Activated CD8-positive, alpha-beta T cell treated with anti-CD3 and anti-CD28 coated beads, Interleukin-2, amount 10 ng/mL, durations not matched to agents 7 days and 5 days (primary cell): ENCODE measurements around the gene PPIL4. TPM values are rescaled to one million over a fixed set of nuclear protein-coding genes. Genes with fewer than 3 reads are reported as not detected.

Experiments
- ATAC-seq: fragments of 150-1000 bp; cut with Tn5 transposase; one replicate; pipeline ENCODE4 v1.10.0; 2021; ENCODE audit warnings: moderate library complexity
- CTCF ChIA-PET: fragments of 350-600 bp; sonication (Branson Sonifier 250); formaldehyde crosslinking; loops from one replicate; lab custom pipeline; 2021; ENCODE audit warnings: antibody characterized with exemption; lab: Charles Lee
- POLR2A ChIA-PET: fragments of 350-600 bp; sonication (Branson Sonifier 250); formaldehyde crosslinking; loops from one replicate; lab custom pipeline; 2021; ENCODE audit warnings: antibody characterized with exemption; lab: Charles Lee
- DNase-seq: peaks from one replicate; pipeline ENCODE4 v3.0.0-alpha.2; 2020
- H3K27ac Mint-ChIP-seq: one replicate; pipeline ENCODE4 v1.8.0; 2021; ENCODE audit warnings: mild to moderate bottlenecking, mixed read lengths
- H3K27me3 Mint-ChIP-seq: one replicate; pipeline ENCODE4 v1.8.0; 2021; ENCODE audit warnings: low read depth, mixed read lengths
- H3K36me3 Mint-ChIP-seq: one replicate; pipeline ENCODE4 v1.8.0; 2021; ENCODE audit warnings: low read depth, mixed read lengths
- H3K4me1 Mint-ChIP-seq: one replicate; pipeline ENCODE4 v1.8.0; 2021; ENCODE audit warnings: low read depth, mixed read lengths
- H3K4me3 Mint-ChIP-seq: one replicate; pipeline ENCODE4 v1.8.0; 2021; ENCODE audit warnings: mild to moderate bottlenecking, mixed read lengths
- H3K9me3 Mint-ChIP-seq: one replicate; pipeline ENCODE4 v1.8.0; 2022; ENCODE audit warnings: mixed read lengths; ENCODE audit not compliant: insufficient read depth
- total RNA-seq, 2 experiments: library from RNA; stranded (reverse); gene quantifications; one replicate each; pipeline ENCODE4 v1.2.3, GENCODE V29; 2021

The PPIL4 gene
- total RNA-seq, 2 experiments from 2014 or later, result 17.4 to 18.5 TPM

GRCh38 chr6:149563928-149564325, 18.1 kb upstream of the PPIL4 start:
- Mint-ChIP-seq H3K27me3 (peaks cover 14% of the 10 kb centered on the region), H3K4me3 (no peak overlapping the region), H3K9me3 (no peaks in the 10 kb centered on the region), H3K4me1 (peaks cover 24% of the 10 kb centered on the region), H3K27ac (no peak overlapping the region), H3K36me3 (no peaks in the 10 kb centered on the region)
- ATAC-seq (no peak), DNase-seq (no peak)
- ChIA-PET POLR2A (interaction anchor here (0.6 to 2.9 kb wide), 2 partner anchors 15 to 18 kb away, joined by 3 to 18 read pairs; partner anchors contain the start of gene PPIL4), CTCF (interaction anchor here (0.8 to 3.6 kb wide), 4 partner anchors 13 to 160 kb away, joined by 3 to 16 read pairs (median 7); partner anchors contain the start of gene PPIL4)

DNA sequence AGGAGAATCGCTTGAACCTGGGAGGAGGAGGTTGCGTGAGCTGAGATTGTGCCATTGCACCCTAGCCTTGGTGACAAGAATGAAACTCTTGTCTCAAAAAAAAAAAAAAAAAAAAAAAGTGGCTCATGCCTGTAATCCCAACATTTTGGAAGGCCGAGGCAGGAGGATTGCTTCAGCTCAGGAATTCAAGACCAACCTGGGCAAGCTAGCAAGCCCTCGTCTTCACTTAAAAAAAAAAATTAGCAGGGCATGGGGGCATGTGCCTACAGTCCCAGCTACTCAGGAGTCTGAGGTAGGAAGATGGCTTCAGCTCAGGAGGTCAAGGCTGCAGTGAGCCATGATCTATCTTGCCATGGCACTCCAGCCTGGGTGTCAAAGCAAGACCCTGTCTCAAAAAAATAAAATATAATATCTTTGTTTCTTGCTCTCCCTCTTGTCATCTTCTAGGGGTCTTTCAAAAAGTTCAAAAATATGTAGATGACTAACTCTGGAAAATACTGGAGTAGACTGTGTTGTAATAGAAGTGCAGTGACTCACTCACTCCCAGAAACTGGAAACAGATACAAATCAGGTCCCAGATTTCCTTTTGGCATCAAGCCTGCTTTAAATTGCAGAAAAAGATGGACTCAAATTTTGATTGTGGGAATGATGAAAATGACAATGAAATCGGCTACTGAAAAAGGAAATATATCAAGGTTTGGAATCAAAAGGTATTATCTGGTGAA, 17.5 kb upstream of the PPIL4 start:
- ATAC-seq (no peak), DNase-seq (no peak)
- POLR2A ChIA-PET, result interaction anchor here (0.9 to 2.9 kb wide), 2 partner anchors 17 to 18 kb away, joined by 3 to 18 read pairs; partner anchors contain the start of gene PPIL4
- Mint-ChIP-seq H3K4me1 (peaks cover 24% of the 10 kb centered on the region), H3K36me3 (no peaks in the 10 kb centered on the region), H3K4me3 (no peak overlapping the region), H3K27ac (no peak overlapping the region), H3K9me3 (no peaks in the 10 kb centered on the region), H3K27me3 (peaks cover 14% of the 10 kb centered on the region)
- CTCF ChIA-PET, result interaction anchor here (0.8 to 3.6 kb wide), 3 partner anchors 13 to 17 kb away, joined by 3 to 16 read pairs (median 11); partner anchors contain the start of gene PPIL4

DNA sequence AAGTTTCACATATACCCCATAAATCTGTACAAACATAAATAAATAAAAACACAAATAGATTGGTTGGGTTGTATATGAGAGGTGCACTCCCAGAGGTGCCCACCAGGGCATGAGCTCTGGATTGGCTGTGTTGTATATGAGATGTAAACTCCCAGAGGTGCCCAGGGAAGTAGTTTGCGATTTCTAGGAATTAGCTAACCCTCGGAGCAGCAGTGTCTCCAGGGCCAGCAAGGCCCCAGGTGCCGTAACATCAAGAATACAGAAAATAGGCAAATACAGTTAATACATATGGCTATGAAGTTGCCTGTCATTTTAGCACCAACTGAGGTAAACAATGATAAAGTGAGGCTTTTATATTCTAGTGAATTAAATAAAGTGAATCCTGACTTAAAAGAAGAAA, 14.9 kb upstream of the PPIL4 start:
- ChIA-PET CTCF (interaction anchor here (1.0 to 3.6 kb wide), 6 partner anchors 10 to 37 kb away, joined by 4 to 21 read pairs (median 5); partner anchors contain the start of gene PPIL4), POLR2A (no interaction called here)
- H3K27me3 Mint-ChIP-seq, result peaks cover 31% of the 10 kb centered on the region
- no peaks in the 10 kb centered on the region for H3K9me3 Mint-ChIP-seq
- no peak overlapping the region for H3K27ac Mint-ChIP-seq
- H3K36me3 Mint-ChIP-seq, result no peaks in the 10 kb centered on the region
- DNase-seq (peak; percentile 36), ATAC-seq (peak; percentile 28)
- H3K4me1 Mint-ChIP-seq, result peaks cover 7% of the 10 kb centered on the region
- no peak overlapping the region for H3K4me3 Mint-ChIP-seq

GRCh38 chr6:149559389-149559788, 13.5 kb upstream of the PPIL4 start:
- ChIA-PET POLR2A (interaction anchor here (0.6 kb wide), 1 partner anchor 89 kb away, joined by 3 read pairs; no protein-coding TSS in a partner anchor), CTCF (interaction anchor here (2.0 to 3.6 kb wide), 2 partner anchors 13 to 36 kb away, joined by 5 to 21 read pairs; partner anchors contain the start of gene PPIL4)
- H3K9me3 Mint-ChIP-seq, result no peaks in the 10 kb centered on the region
- ATAC-seq, result no peak
- no peak overlapping the region for H3K27ac Mint-ChIP-seq
- peaks cover 40% of the 10 kb centered on the region for H3K27me3 Mint-ChIP-seq
- H3K4me1 Mint-ChIP-seq, result no peaks in the 10 kb centered on the region
- H3K4me3 Mint-ChIP-seq, result no peak overlapping the region
- H3K36me3 Mint-ChIP-seq, result no peaks in the 10 kb centered on the region
- no peak for DNase-seq

DNA sequence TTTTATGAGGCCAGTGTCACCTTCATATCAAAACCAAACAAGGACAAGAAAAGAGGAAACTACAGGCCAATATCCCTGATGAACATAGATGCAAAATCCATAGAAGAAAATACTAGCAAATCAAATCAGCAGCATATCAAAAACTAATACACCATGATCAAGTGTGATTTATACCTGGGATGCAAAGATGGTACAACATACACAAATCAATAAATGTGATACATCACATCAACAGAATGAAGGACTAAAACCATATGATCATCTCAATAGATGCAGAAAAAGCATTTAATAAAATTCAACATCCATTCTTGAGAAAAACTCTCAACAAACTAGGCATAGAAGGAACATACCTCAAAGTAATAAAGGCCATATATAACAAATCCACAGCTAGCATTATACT, 12.2 kb upstream of the PPIL4 start:
- Mint-ChIP-seq H3K36me3 (no peaks in the 10 kb centered on the region), H3K27me3 (peaks cover 45% of the 10 kb centered on the region), H3K4me3 (no peak overlapping the region), H3K9me3 (no peaks in the 10 kb centered on the region), H3K4me1 (no peaks in the 10 kb centered on the region), H3K27ac (no peak overlapping the region)
- POLR2A ChIA-PET, result interaction anchor here (0.7 kb wide), 1 partner anchor 248 kb away, joined by 3 read pairs; no protein-coding TSS in a partner anchor
- CTCF ChIA-PET, result interaction anchor here (3.6 kb wide), 1 partner anchor 12 kb away, joined by 21 read pairs; the partner anchor contains the start of gene PPIL4
- DNase-seq (no peak), ATAC-seq (no peak)

- CTCF ChIA-PET, result interaction anchor here (1.4 to 3.3 kb wide), 2 partner anchors 9 to 13 kb away, joined by 7 to 14 read pairs; partner anchors contain the start of gene GINM1
- no peak for ATAC-seq
- H3K9me3 Mint-ChIP-seq, result no peaks in the 10 kb centered on the region
- POLR2A ChIA-PET, result no interaction called here
- no peak for DNase-seq
- no peak overlapping the region for H3K4me3 Mint-ChIP-seq
- H3K27ac Mint-ChIP-seq, result no peak overlapping the region
- H3K27me3 Mint-ChIP-seq, result peaks cover 27% of the 10 kb centered on the region
- no peaks in the 10 kb centered on the region for H3K36me3 Mint-ChIP-seq
- H3K4me1 Mint-ChIP-seq, result peaks cover 7% of the 10 kb centered on the region
These were observed 6.1 kb upstream of the PPIL4 start for GRCh38 chr6:149551920-149552319.

GRCh38 chr6:149545258-149545753, 537 bp downstream of the PPIL4 start:
- Mint-ChIP-seq H3K27me3 (peaks cover 5% of the 10 kb centered on the region), H3K4me1 (peaks cover 30% of the 10 kb centered on the region), H3K9me3 (no peaks in the 10 kb centered on the region), H3K27ac (peak overlapping the region; percentile 97), H3K36me3 (peaks cover 3% of the 10 kb centered on the region), H3K4me3 (peak overlapping the region; percentile 92)
- peak; percentile 49 for ATAC-seq
- CTCF ChIA-PET, result interaction anchor here (0.6 to 3.0 kb wide), 19 partner anchors 10 to 514 kb away, joined by 3 to 21 read pairs (median 4); partner anchors contain the start of gene GINM1
- POLR2A ChIA-PET, result interaction anchor here (0.7 to 3.5 kb wide), 14 partner anchors 9 to 512 kb away, joined by 3 to 18 read pairs (median 6); partner anchors contain the start of genes GINM1, LATS1, PCMT1 and ZC3H12D
- peak; percentile 79 for DNase-seq

DNA sequence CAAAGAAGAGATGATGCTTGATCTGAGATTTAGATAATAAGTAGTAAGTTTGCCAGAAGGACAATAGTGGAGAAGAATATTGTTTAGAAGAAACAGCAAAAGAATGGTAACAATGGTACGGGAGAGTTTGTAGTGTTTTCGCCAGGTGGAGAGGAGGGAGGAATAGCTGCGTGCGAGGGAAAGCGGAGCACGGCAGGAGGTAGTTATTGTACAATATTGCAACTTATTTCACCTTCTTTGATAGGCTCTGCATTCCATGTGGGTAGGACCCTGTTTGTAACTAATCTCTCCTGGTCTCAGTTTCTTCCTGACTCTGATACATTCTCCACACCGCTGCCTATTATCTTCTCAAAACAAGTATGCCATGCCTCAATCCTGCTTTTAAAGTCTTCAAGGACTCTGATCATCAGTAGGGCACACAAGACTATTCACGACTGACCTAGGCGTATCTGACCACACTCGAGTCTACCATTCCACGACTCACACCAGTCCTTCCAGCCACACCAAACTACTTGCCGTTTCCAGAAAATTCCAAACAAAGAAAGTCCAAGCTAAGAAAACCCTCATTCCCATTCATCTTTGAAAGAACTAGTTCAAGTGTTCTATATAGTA, 1.1 kb downstream of the PPIL4 start:
- no peaks in the 10 kb centered on the region for H3K9me3 Mint-ChIP-seq
- H3K4me1 Mint-ChIP-seq, result peaks cover 30% of the 10 kb centered on the region
- peak overlapping the region; percentile 92 for H3K4me3 Mint-ChIP-seq
- H3K36me3 Mint-ChIP-seq, result peaks cover 3% of the 10 kb centered on the region
- peak; percentile 9 for ATAC-seq
- ChIA-PET CTCF (interaction anchor here (0.7 to 3.0 kb wide), 10 partner anchors 9 to 513 kb away, joined by 3 to 21 read pairs (median 4); no protein-coding TSS in a partner anchor), POLR2A (interaction anchor here (1.3 to 3.5 kb wide), 8 partner anchors 8 to 205 kb away, joined by 4 to 18 read pairs (median 8); partner anchors contain the start of genes GINM1, LATS1, PCMT1 and ZC3H12D)
- no peak for DNase-seq
- peak overlapping the region; percentile 97 for H3K27ac Mint-ChIP-seq
- peaks cover 5% of the 10 kb centered on the region for H3K27me3 Mint-ChIP-seq

DNA sequence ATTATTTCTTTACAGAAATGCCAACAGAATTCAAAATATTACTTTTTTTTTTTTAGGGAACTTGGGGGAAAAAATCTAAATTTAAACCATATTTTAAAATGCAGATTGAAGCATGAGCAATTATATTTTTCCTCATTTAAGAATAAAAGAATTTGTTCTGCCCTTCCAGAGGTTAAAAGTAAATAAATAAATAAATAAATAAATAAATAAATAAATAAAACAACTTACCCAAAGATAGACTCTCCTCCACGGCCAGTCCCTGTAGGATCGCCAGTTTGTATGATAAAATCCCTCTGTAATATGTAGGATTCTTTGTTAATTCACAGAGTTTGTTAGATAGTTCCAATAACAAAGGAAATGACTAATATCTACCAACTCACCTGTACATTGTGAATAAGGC, 4.7 kb downstream of the PPIL4 start:
- ChIA-PET CTCF (no interaction called here), POLR2A (no interaction called here)
- DNase-seq, result no peak
- no peak overlapping the region for H3K4me3 Mint-ChIP-seq
- peaks cover 19% of the 10 kb centered on the region for H3K36me3 Mint-ChIP-seq
- H3K9me3 Mint-ChIP-seq, result no peaks in the 10 kb centered on the region
- no peak for ATAC-seq
- peaks cover 23% of the 10 kb centered on the region for H3K4me1 Mint-ChIP-seq
- no peaks in the 10 kb centered on the region for H3K27me3 Mint-ChIP-seq
- H3K27ac Mint-ChIP-seq, result no peak overlapping the region

DNA sequence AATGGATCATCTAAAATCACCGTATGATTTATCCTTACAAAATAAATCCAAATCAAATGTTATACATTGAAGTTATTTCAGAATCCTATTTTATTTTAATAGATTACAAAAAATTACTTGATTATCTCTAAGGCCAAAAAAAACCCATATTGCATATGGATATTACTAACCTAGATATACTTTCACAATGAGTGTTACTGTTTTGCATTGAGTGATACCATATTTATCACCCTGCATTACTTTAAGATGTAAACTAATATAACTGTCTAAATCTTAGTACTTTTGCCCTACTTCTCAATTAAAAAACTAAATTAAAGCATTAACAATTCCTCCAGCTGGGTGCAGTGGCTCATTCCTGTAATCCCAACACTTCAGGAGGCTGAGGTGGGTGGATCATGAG, 11.1 kb downstream of the PPIL4 start:
- ChIA-PET CTCF (interaction anchor here (2.6 kb wide), 1 partner anchor 11 kb away, joined by 9 read pairs; the partner anchor contains the start of gene PPIL4), POLR2A (interaction anchor here (0.6 to 1.3 kb wide), 3 partner anchors 10 to 90 kb away, joined by 3 to 8 read pairs (median 3); partner anchors contain the start of gene PPIL4)
- H3K36me3 Mint-ChIP-seq, result peaks cover 54% of the 10 kb centered on the region
- no peak for ATAC-seq
- no peaks in the 10 kb centered on the region for H3K27me3 Mint-ChIP-seq
- no peaks in the 10 kb centered on the region for H3K4me1 Mint-ChIP-seq
- H3K9me3 Mint-ChIP-seq, result no peaks in the 10 kb centered on the region
- DNase-seq, result no peak
- no peak overlapping the region for H3K27ac Mint-ChIP-seq
- no peak overlapping the region for H3K4me3 Mint-ChIP-seq

DNA sequence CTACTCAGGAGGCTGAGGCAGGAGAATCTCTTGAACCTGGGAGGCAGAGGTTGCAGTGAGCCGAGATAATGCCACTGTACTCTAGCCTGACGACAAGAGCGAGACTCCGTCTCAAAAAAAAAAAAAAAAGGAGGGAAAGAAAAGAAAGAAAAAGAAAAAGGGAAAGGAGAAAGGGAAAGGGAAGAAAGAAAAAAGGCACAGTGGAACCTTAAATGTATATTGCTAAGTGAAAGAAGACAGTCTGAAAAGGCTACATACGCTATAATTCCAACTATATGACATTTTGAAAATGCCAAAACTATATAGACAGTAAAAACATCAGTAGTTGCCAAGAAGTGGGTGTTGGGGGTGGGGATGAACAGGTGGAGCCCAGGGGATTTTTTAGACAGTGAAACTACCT, 16.2 kb downstream of the PPIL4 start:
- Mint-ChIP-seq H3K27me3 (no peaks in the 10 kb centered on the region), H3K27ac (no peak overlapping the region), H3K36me3 (peaks cover 43% of the 10 kb centered on the region), H3K4me3 (no peak overlapping the region), H3K4me1 (no peaks in the 10 kb centered on the region), H3K9me3 (no peaks in the 10 kb centered on the region)
- POLR2A ChIA-PET, result no interaction called here
- DNase-seq (no peak), ATAC-seq (no peak)
- CTCF ChIA-PET, result interaction anchor here (4.1 kb wide), 1 partner anchor 12 kb away, joined by 19 read pairs; no protein-coding TSS in a partner anchor
